HG02973 (cell line): ENCODE results near the gene DQX1.

Experiments used
- ATAC-seq: cut with Tn5 transposase; IDR thresholded peaks from one replicate; pipeline ENCODE4 v1.9.1; 2021; ENCODE audit warnings: moderate library complexity; ENCODE audit not compliant: unreplicated experiment

The DQX1 gene

GRCh38 chr2:74554820-74555531 lies 28.9 kb upstream of the DQX1 start:
- ATAC-seq = peak; percentile 41

DNA sequence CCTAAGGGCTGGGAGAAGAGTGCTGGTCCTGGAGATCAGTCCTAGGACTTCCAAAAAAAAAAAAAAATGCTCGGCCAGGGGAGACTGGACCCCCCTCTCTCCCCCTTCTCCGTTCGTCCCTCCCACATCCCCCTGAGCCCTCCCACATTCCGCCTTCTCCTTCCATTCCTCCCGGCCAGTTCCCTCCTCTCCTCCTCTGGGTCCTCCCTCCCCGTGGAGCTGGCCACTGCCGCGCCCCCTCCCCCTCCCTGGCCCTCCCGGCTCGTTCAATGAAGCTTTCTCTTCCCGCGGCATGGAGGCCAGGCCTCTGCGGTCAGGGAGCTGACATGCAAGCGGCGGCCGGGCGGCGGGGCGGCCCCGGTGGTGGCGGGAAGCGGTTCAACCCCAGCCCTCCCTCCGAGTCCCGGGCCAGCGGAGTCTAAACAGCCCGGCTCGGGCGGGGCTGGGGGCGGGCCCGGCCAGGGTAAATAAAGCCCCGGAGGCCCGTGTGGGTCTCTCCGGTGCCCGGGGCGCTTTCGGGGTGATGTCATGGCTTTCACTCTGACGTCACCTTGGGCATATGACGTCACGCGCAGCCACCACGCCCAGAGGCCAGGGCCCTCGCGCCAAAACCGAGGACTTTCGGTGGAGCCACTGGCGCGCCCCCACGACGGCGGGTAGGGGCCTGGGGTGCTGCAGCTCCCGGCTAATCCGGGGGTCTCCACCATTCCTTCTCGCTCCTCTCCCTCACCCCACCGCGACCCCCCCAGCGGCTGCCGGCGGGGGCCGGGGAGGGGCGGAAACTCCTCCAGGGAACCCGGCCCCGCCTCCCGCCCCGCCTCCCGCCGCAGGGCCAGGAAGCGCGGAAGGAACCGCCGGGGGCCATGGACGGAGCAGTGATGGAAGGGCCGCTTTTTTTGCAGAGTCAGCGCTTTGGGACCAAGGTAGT lies 28.1 kb upstream of the DQX1 start, which contains the start of the genes DOK1 and LOXL3:
Gene DOK1, plus strand, starts transcription at position 829 of the 928 bp plus-strand sequence. Its CDS starts 35 bp downstream, at position 864.
Gene LOXL3, minus strand, starts transcription at position 51 of the 928 bp plus-strand sequence. CDS start 1,308 bp downstream, outside the sequence.
- ATAC-seq = peak; percentile 66

DNA sequence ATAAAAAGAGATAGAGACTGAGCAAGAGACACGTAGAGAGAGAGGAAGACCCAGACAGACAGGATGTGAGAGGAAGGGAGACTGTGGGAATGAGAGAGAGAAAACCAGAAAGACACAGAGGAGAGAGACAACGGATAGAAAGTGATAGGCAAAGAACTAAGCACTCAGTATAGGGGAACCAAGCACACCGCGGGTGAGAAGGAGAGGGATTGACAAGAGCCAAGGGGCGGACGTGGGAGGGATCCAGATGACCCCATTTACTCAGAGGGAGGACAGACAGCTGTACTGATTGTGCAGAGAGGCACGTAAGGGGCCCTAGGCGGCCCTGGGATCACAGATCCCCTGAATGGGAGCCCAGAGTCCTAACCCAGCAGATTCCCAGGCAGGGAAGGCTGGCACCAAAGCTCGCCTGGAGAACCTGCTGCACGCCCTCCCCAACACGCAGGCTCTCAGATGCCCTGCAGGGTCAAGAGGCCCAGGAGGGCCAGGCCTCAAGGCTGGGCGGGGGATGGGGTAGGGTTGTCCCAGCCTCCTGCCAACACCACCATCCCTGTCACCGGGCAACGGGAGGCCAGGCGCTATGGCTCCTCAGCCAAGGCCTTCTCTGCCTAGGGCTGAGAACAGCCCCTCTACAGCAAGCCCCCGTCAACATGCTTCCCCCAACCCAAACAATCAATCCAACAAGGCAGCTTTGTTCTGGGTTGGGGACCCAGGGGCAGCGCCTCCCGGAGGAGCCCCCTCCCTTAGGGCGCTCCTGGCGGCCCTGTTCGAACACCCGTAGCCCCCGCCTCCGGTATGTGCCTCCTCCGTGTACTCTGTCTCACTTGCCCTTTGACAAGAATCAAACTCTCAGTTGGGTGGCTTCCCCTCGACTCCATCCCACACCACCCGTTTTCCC lies 27.1 kb upstream of the DQX1 start:
- ATAC-seq = no peak

DNA sequence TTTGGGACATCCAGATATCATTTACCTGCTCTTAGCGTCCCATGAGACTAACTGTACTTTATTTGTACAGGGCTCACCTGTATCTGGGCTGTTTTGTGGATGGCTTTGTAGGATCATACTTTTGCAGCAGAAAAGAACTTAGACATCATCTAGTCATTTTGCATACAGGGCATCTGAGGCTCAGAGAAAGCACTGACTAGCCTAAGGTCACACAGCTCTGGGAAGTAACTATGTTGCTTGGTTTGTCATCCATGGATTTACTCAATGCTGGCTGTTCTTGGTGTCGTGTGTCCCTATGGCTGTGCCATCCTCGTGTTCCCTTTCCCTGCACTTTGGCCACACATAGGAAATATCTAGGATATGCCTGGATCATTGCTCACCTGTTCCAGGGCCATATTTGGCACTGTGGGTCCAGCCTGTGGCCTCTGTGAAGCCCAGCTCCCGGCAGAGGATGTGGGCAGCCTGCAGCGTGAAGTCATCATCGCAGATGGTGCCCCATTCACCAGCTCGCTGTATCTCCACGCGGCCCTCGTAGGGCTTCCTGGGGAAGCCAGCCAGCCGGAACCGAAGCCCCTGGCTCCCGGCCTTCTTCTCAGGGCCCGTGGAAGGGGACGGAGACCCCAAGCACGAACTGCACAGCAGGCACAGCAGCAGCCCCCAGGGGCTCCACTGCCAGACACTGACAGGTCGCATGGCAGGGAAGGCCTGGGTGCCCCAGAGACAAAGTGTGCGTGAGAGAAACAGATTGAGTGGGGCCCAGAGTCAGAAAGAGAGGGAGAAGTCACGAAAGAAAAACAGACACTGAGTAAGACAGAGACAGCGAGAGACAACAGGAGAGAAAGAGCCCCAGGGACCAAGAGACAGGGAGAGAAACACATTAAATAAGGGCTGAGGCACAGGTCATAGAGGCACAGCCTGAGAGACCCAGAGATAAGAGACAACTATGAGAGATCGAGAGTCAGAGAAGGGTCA lies 26.2 kb upstream of the DQX1 start:
- no peak for ATAC-seq

DNA sequence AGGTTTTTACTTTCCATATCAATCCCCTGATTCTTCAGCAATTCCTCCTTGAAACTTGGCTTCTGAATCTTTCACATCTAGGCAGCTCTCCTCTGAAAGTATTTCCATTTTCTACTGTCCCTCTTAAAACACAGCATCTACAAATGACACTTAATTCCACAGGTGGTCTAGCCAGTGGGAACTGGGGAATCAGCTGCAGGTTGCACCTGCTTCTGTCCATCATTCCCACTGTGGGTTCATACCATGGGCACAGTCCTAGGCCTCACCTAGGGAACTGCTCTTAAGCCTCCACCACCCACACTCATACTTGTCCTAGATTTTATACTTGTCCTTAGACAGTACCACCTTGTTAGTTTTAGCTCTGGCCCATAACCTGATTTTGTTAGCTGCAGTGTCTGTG lies 25.5 kb upstream of the DQX1 start:
- no peak for ATAC-seq

DNA sequence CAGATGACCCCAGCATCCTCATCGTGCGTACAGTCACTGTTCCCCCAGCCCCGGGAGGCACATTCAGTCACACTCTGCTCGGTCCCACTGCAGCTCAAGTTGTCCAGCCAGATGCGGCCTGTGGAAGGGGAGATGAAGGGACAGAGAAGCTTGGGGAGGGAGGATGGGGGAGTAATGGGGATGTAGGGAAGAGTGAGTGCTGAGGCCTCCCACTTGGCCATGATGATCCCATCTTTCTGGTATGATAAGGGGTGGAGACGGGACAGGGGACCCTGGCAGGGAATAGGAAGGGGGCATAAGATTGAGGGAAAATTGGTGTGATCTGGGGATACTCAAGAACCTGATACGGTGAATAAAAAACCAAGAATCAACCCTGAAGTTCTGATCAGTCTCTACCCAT lies 24.2 kb upstream of the DQX1 start:
- no peak for ATAC-seq

DNA sequence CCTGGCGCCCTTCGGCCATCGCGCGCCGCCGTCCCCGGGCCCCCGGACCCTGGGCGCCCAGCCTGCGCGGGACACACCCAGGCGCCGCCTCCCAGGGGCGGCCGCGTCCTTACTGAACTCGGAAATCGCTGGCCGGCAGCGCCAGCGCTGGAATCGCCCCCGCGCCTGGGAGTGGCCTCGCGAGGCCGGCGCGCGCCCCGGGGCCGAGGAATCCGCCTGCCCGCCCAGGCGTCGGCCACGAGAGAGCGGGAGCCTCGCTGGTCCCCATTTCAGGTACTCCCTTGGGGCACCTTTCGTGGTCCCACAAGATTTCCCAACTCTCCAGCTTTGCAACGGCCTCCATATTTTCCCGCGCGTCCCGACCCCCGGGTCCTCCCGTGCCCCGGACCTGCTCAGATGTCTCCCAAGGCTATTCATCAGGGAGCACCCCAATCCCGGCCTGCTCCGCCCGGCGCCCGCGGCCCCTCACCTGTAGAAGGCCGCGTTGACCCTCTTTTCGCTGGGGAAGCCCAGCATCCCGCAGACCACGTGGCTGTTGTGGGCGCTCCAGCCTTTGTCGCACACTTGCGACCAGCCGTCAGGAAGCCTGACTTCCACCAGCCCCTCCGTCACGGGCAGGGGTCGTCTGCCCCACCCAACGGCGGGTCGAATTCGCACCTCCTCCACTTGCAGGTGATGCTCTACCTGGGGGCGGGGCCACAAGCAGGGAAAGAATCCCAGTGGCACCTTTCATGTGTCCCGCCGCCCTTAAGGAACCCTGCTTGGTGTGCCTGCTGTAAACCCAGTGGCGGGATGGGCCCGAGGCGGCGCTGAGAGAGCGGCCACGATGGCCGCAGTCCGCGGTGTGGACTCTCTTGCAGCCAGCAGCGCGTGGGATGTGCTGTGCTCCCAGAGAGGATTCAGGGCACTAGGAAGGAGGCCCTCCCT lies 23.1 kb upstream of the DQX1 start:
- ATAC-seq = no peak

DNA sequence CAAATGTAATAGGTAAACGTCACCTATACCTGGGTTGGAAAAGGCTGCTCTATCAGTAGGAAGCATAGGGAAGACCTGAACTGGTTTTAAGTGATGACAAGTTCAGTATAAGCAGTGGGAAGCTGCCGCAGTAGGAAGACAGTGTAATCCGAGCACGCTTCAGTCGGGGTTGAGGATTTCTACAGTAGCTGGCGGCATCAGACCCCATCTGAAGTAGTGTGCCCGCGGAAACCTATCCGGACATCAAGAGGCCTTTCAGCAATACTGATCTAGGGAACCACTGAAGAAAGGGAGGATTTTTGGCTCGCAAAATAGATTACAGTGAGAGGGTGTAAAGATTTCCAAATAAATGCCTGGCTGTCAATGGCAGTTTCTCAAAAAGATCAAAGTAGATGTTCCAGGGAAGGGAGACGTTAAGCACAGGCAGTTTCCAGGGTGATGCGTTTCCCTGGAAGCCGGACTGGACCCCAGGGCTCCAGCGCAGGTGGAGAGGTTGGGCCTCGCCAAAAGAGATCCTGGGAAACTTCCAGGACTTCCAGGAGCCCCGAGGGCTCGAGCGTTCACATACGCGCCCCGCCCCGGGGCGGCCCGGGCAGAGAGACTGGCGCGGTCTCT lies 22.4 kb upstream of the DQX1 start:
- no peak for ATAC-seq

GRCh38 chr2:74546004-74546403 lies 20.0 kb upstream of the DQX1 start:
- no peak for ATAC-seq

GRCh38 chr2:74544634-74545033 lies 18.6 kb upstream of the DQX1 start:
- ATAC-seq = no peak

DNA sequence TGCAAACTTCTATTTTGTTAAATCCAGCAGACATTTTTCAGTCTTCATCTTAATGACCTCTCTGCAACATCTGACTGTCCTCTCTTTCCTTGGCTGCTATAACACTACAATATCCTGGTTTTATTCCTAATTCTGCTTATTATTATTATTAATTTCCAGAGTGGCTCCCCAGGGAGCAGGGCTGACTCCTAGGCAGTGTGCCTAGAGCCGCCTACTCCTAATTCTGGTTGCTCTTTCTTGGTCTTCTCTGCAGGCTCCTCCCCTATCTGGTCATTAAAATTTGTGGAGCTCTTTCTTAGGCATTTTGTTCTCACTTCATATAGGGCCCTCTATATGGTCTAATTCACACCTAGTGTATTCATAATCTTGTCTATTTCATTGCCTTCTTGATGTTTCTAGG lies 16.9 kb upstream of the DQX1 start:
- no peak for ATAC-seq

DNA sequence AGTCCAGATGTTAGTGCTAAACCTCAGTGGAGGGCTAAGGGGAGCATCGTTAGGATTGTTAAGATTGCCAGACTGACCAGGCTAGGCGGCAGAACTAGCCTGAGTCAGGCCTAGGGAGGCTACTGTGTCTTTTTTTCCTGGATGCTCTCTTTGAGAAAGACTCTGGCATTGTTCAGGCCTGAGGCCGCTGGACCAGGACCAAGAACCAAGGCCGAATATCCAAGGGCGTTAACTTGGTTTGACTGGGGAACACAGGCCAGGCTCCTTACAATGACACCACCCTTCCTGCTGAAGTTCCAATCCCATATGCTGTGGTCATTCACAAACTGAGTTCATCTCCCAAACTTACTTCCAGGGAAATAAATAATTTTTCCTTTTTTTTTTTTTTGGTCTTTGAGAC lies 14.3 kb upstream of the DQX1 start:
- ATAC-seq = no peak

DNA sequence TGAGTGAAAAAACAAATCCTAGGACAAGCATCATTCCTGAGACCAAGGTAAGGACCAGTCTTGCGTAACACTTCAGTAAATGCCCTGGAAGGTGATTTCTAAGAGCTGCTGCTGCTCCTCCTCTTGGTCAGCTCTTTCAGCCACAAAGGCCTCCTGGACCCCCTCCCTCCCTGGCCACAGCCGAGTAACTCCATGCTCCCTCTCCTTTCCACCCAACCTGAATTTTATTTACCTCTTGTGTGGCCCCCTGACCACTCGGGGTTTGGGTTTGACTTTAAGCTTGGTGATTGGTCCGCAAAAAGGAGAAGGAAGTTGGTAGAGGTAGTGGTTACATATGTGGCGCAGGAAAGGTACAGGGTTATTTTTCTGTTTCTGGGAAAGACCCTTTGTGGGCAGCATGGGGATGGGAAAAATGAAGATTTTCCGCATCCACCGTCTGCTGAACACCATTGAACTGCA lies 12.9 kb upstream of the DQX1 start:
- ATAC-seq = no peak

GRCh38 chr2:74537140-74537539 lies 11.1 kb upstream of the DQX1 start:
- no peak for ATAC-seq

- no peak for ATAC-seq
These were observed 10.3 kb upstream of the DQX1 start for GRCh38 chr2:74536166-74536950.

DNA sequence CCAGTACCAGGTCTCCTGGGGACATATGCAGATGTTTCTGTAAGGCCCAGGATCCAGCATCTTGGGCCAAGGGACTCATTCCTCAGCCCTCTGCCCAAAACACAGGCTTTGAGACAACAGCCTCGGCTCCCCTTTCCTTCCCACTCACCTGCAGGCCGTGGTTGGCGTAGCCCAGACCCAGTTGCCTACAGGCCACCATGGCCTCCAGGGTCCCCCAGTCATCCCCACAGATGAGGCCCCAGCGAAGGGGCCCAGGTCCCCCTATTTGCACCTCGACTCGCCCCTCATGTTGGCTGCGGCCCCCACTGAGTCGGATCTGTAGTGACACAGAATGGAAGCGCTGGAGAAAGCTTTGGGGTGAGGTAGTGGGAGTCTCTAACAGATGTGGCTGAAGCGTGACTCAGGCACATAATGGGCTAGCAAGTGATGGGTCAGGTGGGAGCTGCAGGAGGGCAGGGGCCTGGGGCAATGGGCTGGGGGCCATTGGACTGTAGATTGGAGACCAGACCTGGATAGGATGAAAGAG lies 9.5 kb upstream of the DQX1 start:
- ATAC-seq = no peak

DNA sequence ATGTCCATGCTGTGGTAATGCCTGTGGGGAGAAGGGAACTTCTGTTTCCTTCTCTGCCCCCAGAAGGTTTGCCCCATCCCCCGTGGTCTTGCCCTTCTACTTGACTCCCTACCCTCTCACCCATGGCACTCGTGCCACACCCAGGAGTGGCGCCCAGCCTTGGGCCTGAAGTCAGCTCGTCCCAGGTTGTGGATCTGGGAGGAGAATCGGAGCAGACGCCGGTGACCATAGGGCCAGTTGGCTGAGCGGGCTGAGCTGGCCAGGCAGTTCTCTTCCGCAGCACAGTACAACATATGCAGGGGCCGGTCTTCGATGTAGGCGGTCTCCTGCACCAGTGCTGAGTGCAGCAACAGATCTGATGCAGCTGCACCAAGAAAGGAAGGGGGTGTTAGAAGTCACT lies 8.4 kb upstream of the DQX1 start:
- ATAC-seq = no peak
